Choroid plexus epithelial cell (primary cell): ENCODE data around the gene LMF1.
A peak's percentile ranks its signal among the peaks of the same experiment; 100 is the strongest.

Source experiments
- DNase-seq: peaks from one replicate; pipeline ENCODE4 v3.0.0-alpha.2; 2010; ENCODE audit warnings: low read depth
- H3K4me3 ChIP-seq: 2 replicates; pipeline ENCODE4 v1.5.1; 2011; ENCODE audit warnings: low read depth, mild to moderate bottlenecking, control low read depth, low read length, moderate library complexity
- TF ChIP-seq, protein P1 (sequence below): conservative IDR thresholded peaks from 2 replicates; pipeline ENCODE4 v1.5.1; 2011; ENCODE audit warnings: low read depth, mild to moderate bottlenecking, control low read depth, inconsistent platforms, low read length, moderate library complexity

Gene LMF1

DNA sequence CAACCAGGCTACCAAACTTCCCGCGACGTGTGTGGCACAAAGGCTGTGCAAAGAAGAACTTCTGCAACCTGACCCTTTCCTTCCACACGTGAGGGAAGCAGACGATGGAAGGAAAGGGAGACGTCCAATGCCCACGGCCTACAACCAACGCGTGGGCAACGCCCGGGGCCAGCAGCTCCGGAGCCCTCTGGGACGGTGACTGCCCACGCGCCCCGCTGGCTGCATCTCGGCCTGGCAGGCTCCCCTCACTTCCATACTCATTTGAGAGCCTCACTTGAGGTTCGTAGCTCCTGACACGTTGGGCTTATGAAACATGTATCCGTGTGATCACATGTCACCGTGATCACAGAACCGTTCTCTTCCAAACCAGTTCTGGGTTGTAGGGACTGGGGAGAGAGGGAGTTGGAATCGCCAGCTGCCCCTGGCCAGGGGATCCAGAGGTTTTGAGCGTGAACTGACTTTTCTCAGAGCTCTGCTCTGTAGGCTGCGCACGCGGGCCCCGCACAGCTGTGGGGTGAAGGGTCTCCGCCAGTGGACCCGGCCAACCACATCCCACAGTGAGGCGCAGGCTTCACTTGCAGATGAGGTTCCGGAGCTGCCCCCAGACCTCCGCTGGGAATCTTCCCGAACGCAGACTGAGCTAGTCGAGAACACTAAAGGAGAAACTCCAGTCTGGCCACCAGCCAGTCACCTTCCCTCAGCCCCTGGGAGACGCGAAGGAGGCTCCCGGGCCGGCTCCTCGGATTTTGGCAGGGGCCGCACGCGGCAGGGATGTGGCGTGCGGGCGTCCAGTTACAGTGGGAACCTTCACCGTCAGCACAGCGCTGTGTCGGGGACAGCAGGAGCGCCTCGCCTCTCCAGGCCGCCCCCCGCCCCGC, 1.0 kb downstream of the LMF1 start:
- peak; percentile 25 for DNase-seq
- H3K4me3 ChIP-seq: peak overlapping the region; percentile 87
- TF ChIP-seq, protein P1, sequence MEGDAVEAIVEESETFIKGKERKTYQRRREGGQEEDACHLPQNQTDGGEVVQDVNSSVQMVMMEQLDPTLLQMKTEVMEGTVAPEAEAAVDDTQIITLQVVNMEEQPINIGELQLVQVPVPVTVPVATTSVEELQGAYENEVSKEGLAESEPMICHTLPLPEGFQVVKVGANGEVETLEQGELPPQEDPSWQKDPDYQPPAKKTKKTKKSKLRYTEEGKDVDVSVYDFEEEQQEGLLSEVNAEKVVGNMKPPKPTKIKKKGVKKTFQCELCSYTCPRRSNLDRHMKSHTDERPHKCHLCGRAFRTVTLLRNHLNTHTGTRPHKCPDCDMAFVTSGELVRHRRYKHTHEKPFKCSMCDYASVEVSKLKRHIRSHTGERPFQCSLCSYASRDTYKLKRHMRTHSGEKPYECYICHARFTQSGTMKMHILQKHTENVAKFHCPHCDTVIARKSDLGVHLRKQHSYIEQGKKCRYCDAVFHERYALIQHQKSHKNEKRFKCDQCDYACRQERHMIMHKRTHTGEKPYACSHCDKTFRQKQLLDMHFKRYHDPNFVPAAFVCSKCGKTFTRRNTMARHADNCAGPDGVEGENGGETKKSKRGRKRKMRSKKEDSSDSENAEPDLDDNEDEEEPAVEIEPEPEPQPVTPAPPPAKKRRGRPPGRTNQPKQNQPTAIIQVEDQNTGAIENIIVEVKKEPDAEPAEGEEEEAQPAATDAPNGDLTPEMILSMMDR: no peak

DNA sequence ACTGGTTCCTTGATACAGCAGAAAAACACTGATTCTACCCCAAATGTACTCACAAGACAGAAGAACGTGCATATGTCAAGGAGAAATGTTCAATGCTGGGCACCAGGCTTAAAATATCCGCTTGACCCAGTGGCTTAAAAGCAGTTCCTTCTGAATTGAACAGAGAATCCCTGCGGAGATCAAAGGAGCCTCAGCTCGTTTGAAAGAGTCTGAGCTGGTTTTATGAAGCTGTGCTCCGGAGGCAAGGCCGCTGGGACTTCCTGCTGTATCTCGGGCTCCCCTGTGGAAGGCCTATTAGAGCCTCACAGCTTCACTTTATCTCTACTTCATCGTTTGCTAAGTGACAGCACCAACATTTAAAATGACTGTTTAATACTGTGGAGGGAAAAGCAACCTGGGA, 2.2 kb downstream of the LMF1 start:
- no peak overlapping the region for H3K4me3 ChIP-seq
- TF ChIP-seq, protein P1: no peak
- DNase-seq: no peak

GRCh38 chr16:967546-968295, 3.1 kb downstream of the LMF1 start:
- TF ChIP-seq, protein P1: no peak
- no peak for DNase-seq
- H3K4me3 ChIP-seq: no peak overlapping the region

GRCh38 chr16:967077-967541, 3.7 kb downstream of the LMF1 start:
- H3K4me3 ChIP-seq: no peak overlapping the region
- no peak for DNase-seq
- TF ChIP-seq, protein P1: no peak

DNA sequence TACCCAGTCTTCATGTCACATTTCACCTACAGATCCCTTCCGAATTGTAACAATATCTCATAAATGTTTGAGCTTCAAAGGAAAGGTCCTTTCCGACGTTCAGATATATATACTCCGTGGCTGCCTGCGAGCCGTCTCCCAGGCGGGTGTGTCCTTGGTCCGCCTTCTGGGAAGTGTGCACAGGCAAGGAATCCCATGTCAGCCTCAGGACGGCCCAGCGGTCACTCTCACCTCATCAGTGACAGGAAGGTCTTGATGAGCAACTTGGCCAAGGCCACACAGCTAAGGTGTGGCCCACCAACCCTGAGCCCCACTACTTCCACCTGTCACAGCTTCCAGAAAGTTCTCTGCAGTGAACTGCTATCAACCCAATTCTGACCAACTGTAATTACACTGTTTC, 4.3 kb downstream of the LMF1 start:
- H3K4me3 ChIP-seq: no peak overlapping the region
- TF ChIP-seq, protein P1: no peak
- no peak for DNase-seq

DNA sequence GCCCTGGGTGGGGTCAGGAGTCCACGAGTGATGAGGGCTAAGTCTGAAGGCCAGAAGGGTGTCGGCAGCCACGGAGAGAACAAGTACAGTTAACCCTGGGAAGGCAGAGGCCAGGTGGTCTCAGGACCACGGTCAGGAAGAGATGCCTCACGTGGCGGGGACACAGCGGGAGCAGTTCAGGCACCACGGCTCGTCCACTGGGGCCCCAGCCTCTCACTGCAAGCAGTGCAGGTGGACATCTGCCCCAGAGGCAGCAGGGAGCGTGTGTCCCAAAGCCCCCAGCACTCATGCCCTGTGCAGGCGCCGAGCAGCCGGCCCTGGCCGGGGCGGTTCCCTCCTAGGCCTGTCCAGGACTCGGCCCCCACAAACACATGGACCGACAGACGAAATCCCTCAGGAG, 4.7 kb downstream of the LMF1 start:
- TF ChIP-seq, protein P1: no peak
- no peak overlapping the region for H3K4me3 ChIP-seq
- no peak for DNase-seq
